Body of pancreas (tissue), 4 donors: ENCODE results near the gene ZBTB49.

Source experiments
- CTCF ChIP-seq, 7 experiments: fragments of 450-650 bp in 4 of 7; fragments of 200-600 bp in 3 of 7; sonication (generic) in 3 of 7; IDR thresholded peaks; one replicate each; pipeline ENCODE4 v1.5.1; 2016 to 2019; ENCODE audit warnings: antibody characterized with exemption in 7 of 7
- POLR2A ChIP-seq, 3 donors: fragments of 450-650 bp; IDR thresholded peaks; one replicate each; pipeline ENCODE4 v1.6.1; 2016; ENCODE audit warnings: antibody characterized with exemption in 3 of 3, mild to moderate bottlenecking in 2 of 3

- TF ChIP-seq CTCF (IDR thresholded peaks at IDR 0.05) (no peak), POLR2A (IDR thresholded peaks at IDR 0.05) (no peak)
Measured at GRCh38 chr4:4289597-4289940, 482 bp upstream of the ZBTB49 start.
